HG03565 (cell line): ENCODE measurements around the gene SNAPC2.
A peak's percentile ranks its signal among the peaks of the same experiment; 100 is the strongest.
"Not testable (repeated sequence)": the region's sequence is repeated elsewhere in the genome, so short reads cannot be mapped to it uniquely, and the experiment has no call there.

Experiments used
- ATAC-seq: cut with Tn5 transposase; IDR thresholded peaks from one replicate; pipeline ENCODE4 v1.9.1; 2021; ENCODE audit warnings: mild to moderate bottlenecking, moderate library complexity; ENCODE audit not compliant: unreplicated experiment

The SNAPC2 gene

DNA sequence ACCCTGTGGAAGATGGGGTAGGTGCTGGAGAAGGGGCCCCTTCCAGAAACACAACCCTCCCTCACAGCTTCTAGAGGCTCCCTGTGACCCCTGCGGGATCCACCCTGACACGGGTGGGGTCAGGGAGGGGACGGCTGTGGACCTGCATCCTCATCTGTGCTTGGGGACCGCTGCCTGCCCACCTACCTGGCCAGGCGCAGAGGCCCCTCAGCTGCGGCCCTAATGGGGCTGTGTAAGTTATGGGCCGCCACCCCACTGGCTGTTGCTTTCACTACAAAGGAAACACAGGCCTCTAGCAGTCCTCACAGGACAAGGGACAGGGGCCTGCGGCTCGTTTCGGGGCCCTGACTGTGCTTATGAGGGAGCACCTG is 12.8 kb downstream of the SNAPC2 start:
- no peak for ATAC-seq

DNA sequence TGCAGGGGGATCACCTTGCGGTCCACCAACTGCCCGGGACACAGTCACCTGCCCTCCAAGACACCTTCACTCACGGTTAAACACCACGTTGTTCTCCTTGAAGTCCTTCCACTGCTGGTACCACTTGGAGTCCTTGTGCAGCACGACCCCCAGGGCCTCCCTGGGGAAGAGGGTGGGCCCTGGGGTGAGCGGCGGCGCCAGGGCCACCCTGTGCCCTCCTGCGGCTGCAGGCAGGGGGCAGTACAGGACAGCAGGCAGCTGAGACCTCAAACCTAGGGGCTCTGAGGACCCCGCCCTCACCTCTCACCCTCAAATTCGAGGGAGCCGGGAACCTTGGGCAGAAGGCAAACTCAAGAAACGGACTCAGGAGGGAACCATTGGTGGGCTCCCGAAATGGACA is 13.3 kb downstream of the SNAPC2 start:
- no peak for ATAC-seq

DNA sequence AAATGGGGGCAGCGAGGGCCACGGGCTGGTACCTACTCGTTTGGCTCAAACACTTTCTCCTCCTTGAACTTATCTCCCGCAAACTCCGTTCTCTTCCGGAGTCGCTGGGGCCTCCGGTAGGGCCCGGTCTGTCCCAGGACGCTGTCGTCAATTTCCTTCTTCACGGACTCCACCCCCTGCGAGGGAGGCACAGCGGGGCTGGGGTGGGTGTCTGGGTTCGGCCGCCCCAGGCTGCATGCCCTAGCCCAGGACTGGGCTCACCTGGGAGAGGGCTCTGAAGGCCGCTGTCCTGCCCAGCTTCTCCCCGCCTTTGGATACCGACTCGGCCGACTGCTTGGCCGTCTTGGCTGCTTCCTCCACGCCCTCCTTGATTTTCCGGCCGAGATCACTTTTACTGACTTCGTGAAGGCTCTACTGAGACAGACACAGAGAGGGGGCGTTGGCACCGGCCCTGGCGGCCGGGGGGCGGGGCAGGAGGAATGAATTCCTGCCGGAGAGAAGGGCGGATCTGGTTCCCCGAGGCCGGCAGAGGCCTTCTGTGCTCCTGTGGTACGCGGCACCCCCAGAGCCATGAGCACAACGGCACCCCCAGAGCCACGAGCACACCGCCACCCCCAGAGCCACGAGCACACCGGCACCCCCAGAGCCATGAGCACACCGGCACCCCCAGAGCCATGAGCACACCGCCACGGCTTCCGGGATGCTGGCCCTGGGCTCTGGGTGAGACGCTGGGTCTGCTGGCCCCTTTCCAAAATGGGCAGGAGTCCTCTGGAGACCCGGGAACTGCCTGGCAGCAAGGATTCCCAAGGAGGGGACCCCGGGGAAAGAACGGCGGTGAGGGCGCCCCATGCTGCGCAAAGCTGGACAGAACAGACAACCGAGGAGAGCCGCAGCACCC is 13.9 kb downstream of the SNAPC2 start:
- no peak for ATAC-seq

DNA sequence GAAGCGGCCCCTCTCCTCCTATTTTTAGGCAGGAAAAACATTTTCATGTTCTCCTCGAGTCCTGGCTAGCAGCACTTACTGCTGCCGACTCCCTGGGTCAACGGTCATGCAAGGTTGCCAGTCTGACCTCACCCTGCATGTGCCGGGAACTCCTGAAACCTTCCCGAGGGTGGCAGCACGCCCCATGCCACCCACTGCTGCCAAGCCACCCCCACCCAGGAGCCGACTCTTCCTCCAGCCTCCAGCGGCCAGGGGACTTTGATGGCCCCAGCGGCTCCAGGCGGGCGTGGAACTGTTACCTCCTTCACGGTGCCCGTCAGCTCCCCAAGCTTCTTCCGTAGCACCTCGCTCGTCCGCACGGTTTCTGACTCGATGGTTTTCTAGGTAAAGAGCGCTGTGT is 14.6 kb downstream of the SNAPC2 start:
- ATAC-seq = no peak

DNA sequence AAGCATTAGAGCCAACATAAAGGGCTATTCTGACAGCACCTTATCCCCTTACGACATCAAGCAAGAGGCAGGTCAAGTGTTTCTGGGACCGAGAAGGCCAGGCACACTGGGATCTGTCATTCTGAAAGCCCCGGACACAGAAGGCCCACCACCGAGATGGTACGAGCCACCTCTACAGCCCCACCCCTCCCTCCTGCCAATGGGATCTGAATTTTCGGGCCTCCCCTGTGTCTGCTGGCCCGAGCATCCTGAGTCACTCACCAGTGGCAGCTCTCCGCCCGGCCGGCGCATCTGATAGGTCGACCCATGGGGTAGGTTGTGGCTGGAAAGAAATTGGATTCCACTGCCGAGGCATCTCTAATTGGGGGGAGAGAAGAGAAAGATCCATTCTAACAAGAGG is 20.7 kb downstream of the SNAPC2 start:
- ATAC-seq = no peak

DNA sequence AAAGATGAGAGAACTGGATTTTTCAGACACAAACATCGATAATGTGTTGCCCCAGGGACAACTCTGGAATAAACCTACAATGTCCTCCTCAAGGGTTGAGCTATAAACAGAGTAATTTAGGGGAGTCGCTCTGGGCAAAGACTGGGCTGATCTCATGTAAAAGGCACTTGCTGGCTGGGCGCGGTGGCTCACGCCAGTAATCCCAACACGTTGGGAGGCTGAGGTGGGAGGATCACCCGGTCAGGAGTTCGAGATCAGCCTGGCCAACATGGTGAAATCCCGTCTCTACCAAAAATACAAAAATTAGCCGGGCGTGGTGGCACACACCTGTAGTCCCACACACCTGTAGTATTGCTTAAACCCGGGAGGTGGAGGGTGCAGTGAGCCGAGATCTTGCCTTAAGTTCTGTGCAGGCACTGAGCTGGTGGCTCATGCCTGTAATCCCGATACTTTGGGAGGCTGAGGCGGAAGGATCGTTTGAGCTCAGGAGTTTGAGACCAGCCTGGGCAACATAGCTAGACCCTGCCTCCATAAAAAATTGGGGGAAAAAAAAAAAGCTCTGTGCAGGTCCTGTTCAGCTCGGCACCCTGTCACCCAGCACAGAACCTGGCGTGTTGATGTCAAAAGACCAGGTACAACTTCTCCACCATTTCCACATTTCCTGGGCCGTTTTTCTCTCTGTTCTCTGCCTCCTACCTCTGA is 21.9 kb downstream of the SNAPC2 start:
- no peak for ATAC-seq

DNA sequence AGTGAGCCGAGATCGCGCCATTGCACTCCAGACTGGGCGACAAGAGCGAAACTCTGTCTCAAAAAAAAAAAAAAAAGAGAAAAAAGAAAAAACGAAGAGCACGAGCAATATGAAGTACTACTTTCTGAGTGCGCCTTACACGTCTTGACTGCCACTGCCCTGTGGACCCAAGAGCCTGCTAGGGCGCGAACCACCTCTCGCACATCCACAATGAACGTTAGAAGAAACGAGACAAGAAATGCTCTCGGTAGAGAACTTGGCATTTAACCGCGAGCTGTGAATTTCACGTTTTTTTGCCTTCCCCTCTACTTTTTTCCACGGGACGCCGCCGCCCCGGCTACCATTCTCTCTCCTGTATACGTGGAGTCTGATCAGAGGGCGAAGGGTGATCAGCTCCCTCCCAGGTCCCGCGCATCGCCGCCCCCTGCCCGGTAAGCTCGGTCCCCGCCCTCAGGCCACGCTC is 22.9 kb downstream of the SNAPC2 start:
- ATAC-seq = no peak

DNA sequence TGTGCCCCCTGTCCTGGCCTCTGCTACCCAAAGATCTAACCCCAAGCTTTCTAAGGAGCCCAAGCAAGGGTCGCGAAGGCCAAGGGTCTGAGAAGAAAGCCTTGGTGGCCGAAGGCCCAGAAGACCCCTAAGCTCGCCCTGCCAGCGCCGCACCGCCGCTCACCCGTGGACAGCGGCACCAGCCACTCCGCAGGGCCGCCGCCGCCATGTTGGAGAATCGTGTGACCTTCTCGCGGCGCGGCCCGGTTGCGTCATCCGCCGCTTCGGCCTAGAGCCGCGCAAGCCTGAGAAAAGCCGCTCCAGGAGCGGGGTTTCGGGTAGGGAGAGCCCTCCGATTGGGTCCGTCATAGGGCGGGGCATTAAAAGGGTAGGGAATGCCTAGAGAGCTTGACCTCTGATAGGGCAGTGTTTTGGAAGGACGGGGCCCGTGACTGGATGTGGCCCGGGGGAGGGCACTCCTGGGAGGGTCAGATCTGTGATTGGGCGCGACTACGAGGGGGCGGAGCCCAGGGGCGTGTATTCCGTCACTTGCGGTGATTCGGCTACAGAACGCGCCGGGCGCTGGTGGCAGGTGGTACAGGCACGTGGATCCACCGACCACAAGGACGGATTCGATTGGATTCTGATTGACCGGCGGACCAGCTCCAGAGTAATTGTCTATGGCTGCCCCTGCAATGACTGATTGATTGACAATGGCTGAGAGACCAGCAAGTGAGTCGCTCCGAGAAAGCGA is 23.5 kb downstream of the SNAPC2 start, which contains the start of gene TIMM44:
Gene TIMM44, minus strand, starts transcription at position 223 of the 733 bp plus-strand sequence. Its CDS starts 15 bp downstream, at position 208.
- ATAC-seq = peak; percentile 80

DNA sequence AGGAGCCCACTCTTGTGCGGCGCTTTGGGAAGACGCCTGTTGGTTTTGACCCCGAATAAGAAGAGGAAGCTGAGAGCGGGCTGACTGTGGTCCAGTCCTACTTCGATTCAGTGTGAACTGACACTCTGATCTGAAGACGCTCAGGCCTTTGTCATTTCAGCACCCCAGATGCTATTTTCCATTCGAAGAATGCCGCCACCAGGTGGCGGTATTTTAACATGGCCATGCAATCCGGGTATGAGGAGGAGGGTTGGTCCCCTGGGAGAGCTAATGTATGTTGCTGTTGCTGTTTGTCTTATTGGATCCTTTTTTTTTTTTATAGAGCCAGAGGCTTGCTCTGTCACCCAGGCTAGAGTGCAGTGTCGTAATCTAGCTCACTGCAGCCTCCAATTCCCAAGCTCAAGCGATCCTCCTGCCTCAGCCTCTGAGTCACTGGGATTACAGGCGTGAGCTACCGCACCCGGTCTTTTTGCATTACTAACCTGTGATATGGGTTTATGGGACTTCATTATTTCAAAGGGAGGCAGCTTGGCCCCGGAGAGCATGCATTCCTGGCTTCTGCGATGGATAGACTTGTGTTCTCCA is 24.1 kb downstream of the SNAPC2 start:
- ATAC-seq = peak; percentile 30

DNA sequence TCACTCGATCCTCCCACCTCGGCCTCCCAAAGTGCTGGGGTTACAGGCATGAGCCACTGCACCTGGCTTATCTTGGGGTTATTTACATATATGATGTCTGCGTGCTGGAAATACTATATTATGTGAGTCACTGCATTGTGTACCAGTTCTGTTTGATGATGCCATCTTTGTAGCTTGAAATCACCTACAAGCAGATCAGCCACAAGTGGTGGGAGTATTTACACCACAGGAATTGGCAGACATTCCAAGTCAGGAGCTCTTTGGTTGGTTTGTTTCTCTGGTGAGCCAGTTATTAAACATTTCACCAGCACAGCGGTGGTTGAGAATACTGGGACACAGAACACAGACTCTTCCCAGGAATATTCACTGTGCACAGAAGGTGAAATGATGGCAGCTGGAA is 27.8 kb downstream of the SNAPC2 start:
- ATAC-seq = no peak

DNA sequence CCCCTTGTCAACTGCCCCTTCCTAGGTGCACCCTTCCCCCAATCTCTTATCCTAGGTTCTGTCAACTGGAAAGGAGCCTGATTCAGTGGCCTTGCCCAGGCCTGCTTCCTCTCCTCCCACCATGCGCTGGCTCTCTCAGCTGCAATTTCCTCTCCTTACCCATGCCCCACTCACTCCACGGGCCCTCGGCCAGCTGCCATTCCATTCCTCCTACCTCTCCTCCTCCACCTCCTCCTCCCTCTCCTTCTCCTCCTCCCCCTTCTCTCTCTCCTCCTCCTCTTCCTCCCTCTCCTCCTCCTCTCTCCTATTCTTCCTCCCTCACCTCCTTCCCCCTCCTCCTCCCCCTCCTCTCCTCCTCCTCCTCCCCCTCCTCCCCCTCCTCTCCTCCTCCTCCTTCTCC is 32.9 kb downstream of the SNAPC2 start:
- ATAC-seq = no peak

DNA sequence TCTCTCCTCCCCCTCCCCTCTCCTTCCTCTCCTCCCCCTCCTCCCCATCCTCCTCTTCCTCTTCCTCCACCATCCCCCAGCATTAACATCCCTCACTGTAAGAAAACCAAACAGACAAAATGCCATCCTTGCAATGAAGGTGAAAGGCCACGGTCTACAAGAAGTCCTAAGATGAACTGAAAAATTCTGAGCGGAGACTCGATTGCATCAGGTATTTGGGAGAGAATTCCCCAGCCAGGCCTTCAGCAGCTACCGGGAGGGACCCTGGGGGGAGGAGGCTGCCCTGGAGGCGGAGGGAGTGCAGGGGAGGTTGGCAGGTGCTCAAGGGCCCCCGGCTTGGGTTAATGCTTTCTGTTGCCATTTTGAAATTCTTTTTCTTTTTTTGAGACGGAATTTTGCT is 33.4 kb downstream of the SNAPC2 start:
- no peak for ATAC-seq

DNA sequence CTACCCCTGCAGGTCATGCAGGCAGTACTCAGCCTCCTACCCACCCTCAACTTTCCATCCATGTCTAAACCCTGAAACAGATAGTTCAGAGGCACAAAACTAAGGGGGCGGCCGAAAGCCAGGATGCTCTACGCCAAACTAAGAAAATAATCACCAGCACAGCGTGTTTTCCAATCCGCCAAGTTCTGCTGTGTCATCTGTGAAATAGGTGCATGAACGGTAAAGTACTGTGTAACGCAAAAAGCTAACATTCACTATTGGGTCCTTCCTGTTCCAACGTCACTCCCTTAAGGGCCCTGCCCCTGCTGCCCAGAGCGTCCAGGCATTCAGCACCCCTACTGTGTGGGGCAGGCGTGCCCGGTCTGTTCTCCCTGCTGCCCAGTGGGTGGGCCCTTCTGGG is 35.6 kb downstream of the SNAPC2 start:
- ATAC-seq = no peak

DNA sequence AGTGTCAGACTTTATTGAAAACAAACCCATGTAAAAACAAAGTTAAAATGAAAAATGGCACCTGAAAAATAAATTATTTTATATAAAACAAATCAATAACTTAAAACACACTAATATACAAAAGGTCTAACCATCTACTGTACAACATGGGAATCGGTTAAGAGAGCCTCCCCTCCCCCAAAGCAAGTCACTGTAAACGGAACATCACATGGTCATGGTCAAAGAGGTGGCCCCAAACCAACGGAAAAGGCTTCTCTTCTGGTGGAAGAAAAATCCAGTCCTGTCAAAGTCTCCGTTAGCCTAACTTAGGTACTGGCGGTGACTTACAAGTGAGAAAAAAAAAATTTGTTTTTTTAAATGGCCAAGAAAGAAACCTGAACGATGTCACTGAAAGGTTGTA is 39.1 kb downstream of the SNAPC2 start:
- no peak for ATAC-seq

DNA sequence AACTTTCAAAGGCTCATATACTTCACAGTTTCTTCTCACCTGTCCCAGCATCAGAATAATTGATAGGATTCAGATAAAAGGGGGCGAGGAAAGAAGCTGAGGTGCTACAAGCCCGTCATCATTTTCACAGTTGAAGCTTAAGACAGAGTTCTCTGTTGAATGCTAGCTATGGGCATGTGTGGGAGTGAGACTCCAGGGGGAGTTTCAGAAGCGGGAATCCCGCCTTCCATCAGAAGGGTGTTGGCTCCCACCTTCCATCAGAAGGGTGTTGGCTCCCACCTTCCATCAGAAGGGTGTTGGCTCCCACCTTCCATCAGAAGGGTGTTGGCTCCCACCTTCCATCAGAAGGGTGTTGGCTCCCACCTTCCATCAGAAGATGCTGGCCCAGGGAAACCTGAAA is 40.9 kb downstream of the SNAPC2 start:
- ATAC-seq = not testable (repeated sequence)

DNA sequence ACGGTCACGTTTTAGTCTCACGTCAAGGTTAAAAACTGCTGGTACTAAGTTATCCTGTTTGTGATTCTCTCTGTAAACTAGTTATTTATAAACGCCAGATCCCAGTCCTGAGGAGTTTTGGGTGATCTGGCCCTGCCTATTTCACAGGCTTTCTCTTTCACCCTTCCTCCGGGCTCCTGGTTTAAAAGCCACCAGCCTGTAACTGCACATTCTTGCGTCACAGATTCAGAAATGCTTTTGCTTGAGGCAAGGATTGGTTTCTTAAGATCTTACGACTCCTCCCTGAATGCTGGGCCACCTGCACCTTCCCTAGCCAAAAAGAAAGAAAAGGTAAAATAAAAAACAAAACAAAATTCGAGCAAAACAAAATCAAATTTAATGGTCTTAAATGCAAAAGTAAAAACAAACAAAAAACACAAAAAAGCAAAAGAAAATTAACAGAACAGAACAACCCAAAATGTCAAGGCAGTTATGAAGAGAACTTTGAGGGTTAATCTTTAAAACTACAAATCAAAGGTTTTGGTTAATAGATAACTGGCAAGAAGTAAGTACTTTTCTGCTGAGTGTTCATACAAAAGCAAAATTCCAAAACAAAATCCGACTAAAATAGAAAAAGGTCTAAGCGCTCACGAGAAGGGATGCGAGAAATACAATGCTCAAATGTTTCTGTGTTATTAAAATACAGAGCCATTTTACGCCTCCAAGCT is 41.9 kb downstream of the SNAPC2 start:
- no peak for ATAC-seq

DNA sequence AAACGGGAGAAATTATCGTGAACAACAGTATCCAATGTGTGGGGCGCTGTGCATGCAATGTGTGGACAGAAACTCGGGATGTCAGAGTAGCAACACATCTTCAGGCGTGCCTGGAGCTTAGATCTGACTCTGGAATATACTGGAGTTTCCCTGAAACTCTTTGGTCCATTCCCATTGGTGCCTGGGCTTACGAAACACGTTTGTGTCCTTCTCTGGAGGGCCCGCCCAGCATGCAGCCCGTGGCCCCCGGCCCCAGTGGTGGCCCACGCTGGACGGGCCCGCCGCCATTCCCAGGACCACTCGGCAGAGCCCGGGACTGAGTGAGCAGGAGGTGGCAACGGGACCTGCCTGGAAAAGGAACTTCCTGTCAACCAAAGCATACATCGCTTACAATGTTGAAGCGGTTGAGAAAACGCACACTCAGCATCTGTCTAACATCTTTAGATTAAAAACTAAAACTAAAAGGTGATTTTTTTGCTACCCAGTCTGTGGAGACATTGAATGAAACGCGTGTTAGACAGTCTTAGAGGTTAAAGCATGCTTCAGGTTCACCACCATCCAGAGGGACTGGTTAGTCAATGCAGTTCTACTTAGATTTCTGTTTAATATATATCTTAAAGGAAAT is 42.6 kb downstream of the SNAPC2 start:
- ATAC-seq = no peak

DNA sequence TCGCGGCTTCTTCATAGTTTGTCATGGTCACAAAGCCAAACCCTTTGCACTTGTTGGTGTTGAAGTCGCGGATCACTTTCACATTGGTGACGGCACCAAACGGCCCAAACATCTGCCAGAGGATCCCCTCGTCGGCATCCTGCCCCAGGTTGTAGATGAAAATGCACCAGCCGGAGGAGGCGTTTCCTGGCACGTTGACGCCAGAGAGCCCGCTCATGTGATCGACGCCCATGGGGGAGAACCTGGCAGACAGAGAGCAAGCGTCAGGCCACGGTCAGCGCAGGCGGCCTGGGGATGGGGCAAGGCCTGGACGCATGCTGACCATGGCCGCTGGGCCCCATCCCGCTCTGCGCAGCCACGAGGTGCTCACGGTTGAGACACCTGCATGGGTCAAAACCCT is 43.4 kb downstream of the SNAPC2 start:
- ATAC-seq = no peak

DNA sequence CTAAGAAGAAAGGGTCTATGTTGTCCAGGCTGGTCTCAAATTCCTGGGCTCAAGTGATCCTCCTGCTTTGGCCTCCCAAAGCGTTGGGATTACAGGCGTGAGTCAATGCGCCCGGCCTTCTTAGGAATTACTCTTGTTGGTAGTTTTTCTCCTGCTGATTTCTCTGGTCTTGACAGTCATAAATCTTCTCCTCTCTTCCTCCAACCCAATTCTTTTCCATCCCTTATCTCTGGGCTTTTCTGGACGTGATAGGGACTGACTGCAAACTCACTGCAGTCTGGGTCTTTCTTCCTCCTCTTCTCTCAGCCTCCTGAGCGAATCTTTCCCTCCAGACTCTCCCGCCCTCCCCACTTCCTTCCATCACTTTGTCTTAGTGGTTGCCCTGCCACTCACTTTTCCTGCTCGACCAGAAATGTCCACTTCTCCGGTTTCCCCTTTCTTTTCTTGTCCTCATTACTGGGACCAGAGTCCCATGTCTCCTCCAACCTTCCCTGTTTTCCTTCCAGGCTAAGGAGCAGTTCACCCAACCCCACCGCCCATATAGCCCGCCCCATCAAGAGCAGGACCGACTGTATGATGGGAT is 45.2 kb downstream of the SNAPC2 start:
- ATAC-seq = no peak
